ENCODE results near the gene TDRD1. TPM values are rescaled to one million over a fixed set of nuclear protein-coding genes. Genes with fewer than 3 reads are reported as not detected.
"Not testable (repeated sequence)": the region's sequence is repeated elsewhere in the genome, so short reads cannot be mapped to it uniquely, and the experiment has no call there.

Gene TDRD1
- total and polyA plus RNA-seq, 8 donors: 0.05 to 7.6 (median 0.49) TPM; not detected in 4

- H3K4me3 ChIP-seq: no peak overlapping the region
- TF ChIP-seq POLR2A (IDR thresholded peaks at IDR 0.05): no peak
- TF ChIP-seq POLR2AphosphoS5 (IDR thresholded peaks at IDR 0.05): no peak
- no peak for TF ChIP-seq CTCF (IDR thresholded peaks at IDR 0.05)
- TF ChIP-seq EP300 (IDR thresholded peaks at IDR 0.05): no peak
- H3K4me1 ChIP-seq: no peaks in the 10 kb centered on the region
- no peak for DNase-seq
- 47 to 73% (median 57%) methylated on average over 3 of the region's 3 CpGs for WGBS, 5 donors
- H3K27me3 ChIP-seq: no peaks in the 10 kb centered on the region
- no peak overlapping the region for H3K27ac ChIP-seq
- intact Hi-C loops (cut with DNase I; ENCODE audit: low total_unique reads): no loop called here
- no peaks in the 10 kb centered on the region for H3K9me3 ChIP-seq
- peaks cover 4 to 84% (median 74%) of the 10 kb centered on the region in 4 donors for H3K36me3 ChIP-seq
These were observed 37.1 kb upstream of the TDRD1 start for GRCh38 chr10:114142018-114142417.

- Histone ChIP-seq H3K36me3 (peaks cover 3 to 85% (median 78%) of the 10 kb centered on the region in 4 donors), H3K4me3 (no peak overlapping the region), H3K4me1 (no peaks in the 10 kb centered on the region), H3K27me3 (no peaks in the 10 kb centered on the region), H3K9me3 (no peaks in the 10 kb centered on the region), H3K27ac (no peak overlapping the region)
- TF ChIP-seq CTCF (IDR thresholded peaks at IDR 0.05) (no peak), POLR2AphosphoS5 (IDR thresholded peaks at IDR 0.05) (no peak), POLR2A (IDR thresholded peaks at IDR 0.05) (no peak), EP300 (IDR thresholded peaks at IDR 0.05) (no peak)
- DNase-seq: no peak
- 88 to 97% (median 92%) methylated on average over 1 of the region's 1 CpG for WGBS, 5 donors
- intact Hi-C loops (cut with DNase I; ENCODE audit: low total_unique reads): no loop called here
These were observed 36.0 kb upstream of the TDRD1 start for GRCh38 chr10:114143160-114143559.

- H3K36me3 ChIP-seq: peaks cover 16 to 89% (median 82%) of the 10 kb centered on the region in 4 donors
- WGBS, 5 donors: 76 to 95% (median 92%) methylated on average over 3 of the region's 3 CpGs
- H3K4me3 ChIP-seq; H3K27me3 ChIP-seq; H3K4me1 ChIP-seq; H3K27ac ChIP-seq; H3K9me3 ChIP-seq; DNase-seq; intact Hi-C loops (cut with DNase I; ENCODE audit: low total_unique reads): not testable (repeated sequence)
These were observed 29.7 kb upstream of the TDRD1 start for GRCh38 chr10:114149476-114149875.

- Histone ChIP-seq H3K27ac (no peak overlapping the region), H3K9me3 (no peaks in the 10 kb centered on the region), H3K27me3 (no peaks in the 10 kb centered on the region), H3K4me1 (no peaks in the 10 kb centered on the region), H3K4me3 (no peak overlapping the region), H3K36me3 (peaks cover 25 to 92% (median 84%) of the 10 kb centered on the region in 4 donors)
- 84 to 90% (median 88%) methylated on average over 2 of the region's 2 CpGs for WGBS, 5 donors
- TF ChIP-seq POLR2A (IDR thresholded peaks at IDR 0.05) (no peak), CTCF (IDR thresholded peaks at IDR 0.05) (no peak), EP300 (IDR thresholded peaks at IDR 0.05) (no peak), POLR2AphosphoS5 (IDR thresholded peaks at IDR 0.05) (no peak)
- intact Hi-C loops (cut with DNase I; ENCODE audit: low total_unique reads): no loop called here
- no peak for DNase-seq
These were observed 27.7 kb upstream of the TDRD1 start for GRCh38 chr10:114151486-114151885.

- Histone ChIP-seq H3K4me3 (no peak overlapping the region), H3K36me3 (peaks cover 29 to 92% (median 84%) of the 10 kb centered on the region in 4 donors), H3K9me3 (no peaks in the 10 kb centered on the region), H3K4me1 (no peaks in the 10 kb centered on the region), H3K27me3 (no peaks in the 10 kb centered on the region), H3K27ac (no peak overlapping the region)
- 86 to 93% (median 90%) methylated on average over 1 of the region's 1 CpG for WGBS, 5 donors
- no peak for DNase-seq
- TF ChIP-seq POLR2AphosphoS5 (IDR thresholded peaks at IDR 0.05) (no peak), POLR2A (IDR thresholded peaks at IDR 0.05) (no peak), CTCF (IDR thresholded peaks at IDR 0.05) (no peak), EP300 (IDR thresholded peaks at IDR 0.05) (no peak)
- intact Hi-C loops (cut with DNase I; ENCODE audit: low total_unique reads): no loop called here
These were observed 27.3 kb upstream of the TDRD1 start for GRCh38 chr10:114151892-114152291.

Measured in stomach (tissue), 9 donors.